ENCODE data around the gene BEGAIN. TPM values are rescaled to one million over a fixed set of nuclear protein-coding genes. Genes with fewer than 3 reads are reported as not detected.

BEGAIN gene
- total RNA-seq, 1 donor from 2014 or later: 7.0 TPM

DNA sequence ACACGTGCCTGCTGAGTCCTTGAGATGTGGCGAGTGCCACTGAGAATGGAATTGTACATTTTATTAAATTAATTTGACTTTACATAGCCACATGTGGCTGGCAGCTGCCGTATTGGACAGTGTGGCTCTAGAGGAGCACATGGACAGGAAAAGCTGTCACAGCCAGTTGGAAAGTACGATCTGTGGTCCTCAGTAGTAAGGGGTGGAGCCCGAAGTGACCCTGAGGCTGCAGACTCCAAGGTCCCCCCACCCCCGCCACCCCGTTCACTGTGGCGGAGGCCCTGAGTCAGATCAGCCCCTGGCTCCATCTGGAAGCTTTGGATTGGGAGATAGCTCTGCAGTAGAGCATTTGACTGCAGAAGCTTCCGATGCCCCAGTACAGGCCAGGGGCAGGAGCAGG lies 25.8 kb upstream of the BEGAIN start:
- peaks cover 2% of the 10 kb centered on the region for H3K9me3 Mint-ChIP-seq (ENCODE audit: unreplicated experiment)
- peaks cover 5% of the 10 kb centered on the region for H3K27me3 Mint-ChIP-seq (ENCODE audit: unreplicated experiment)
- H3K27ac Mint-ChIP-seq (ENCODE audit: unreplicated experiment): no peak overlapping the region
- H3K36me3 Mint-ChIP-seq (ENCODE audit: unreplicated experiment): no peaks in the 10 kb centered on the region
- DNase-seq: no peak
- peaks cover 15% of the 10 kb centered on the region for H3K4me1 Mint-ChIP-seq (ENCODE audit: low read depth, unreplicated experiment)
- TF ChIP-seq, protein P1, sequence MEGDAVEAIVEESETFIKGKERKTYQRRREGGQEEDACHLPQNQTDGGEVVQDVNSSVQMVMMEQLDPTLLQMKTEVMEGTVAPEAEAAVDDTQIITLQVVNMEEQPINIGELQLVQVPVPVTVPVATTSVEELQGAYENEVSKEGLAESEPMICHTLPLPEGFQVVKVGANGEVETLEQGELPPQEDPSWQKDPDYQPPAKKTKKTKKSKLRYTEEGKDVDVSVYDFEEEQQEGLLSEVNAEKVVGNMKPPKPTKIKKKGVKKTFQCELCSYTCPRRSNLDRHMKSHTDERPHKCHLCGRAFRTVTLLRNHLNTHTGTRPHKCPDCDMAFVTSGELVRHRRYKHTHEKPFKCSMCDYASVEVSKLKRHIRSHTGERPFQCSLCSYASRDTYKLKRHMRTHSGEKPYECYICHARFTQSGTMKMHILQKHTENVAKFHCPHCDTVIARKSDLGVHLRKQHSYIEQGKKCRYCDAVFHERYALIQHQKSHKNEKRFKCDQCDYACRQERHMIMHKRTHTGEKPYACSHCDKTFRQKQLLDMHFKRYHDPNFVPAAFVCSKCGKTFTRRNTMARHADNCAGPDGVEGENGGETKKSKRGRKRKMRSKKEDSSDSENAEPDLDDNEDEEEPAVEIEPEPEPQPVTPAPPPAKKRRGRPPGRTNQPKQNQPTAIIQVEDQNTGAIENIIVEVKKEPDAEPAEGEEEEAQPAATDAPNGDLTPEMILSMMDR (IDR thresholded peaks at IDR 0.05; ENCODE audit: partially characterized antibody, unreplicated experiment): no peak
- H3K4me3 Mint-ChIP-seq (ENCODE audit: unreplicated experiment): no peak overlapping the region

DNA sequence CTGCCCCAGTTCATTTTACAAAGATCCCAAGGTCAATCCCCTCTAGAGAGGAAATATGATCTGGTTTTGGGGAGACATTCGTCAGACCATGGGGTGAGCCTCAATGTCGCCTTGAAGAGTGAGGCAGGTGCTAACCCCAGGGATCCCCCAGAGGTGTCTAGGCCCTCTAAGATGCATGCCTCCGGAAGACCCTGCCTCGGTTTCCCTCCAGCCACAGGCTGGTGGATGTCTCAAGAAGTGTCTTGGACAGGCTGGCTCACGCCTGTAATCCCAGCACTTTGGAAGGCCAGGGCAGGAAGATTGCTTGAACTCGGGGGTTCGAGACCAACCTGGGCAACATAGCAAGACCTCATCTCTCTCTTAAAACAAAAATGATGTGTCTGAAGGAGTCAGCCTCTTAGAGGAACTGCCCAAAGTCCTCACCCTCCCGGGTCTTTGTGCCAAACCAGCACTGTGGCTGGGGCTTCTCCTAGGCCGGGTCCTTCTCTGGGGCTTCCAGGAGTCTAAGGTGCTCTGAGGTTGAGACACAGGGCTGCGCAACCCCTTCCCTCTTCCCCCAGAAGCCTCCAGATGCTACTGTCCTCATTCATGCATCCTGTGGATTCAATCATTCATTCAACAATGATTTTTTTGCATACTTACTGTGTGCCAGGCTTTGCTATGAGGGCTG lies 24.7 kb upstream of the BEGAIN start:
- H3K27me3 Mint-ChIP-seq (ENCODE audit: unreplicated experiment): peaks cover 5% of the 10 kb centered on the region
- no peak for DNase-seq
- H3K4me1 Mint-ChIP-seq (ENCODE audit: low read depth, unreplicated experiment): peaks cover 5% of the 10 kb centered on the region

DNA sequence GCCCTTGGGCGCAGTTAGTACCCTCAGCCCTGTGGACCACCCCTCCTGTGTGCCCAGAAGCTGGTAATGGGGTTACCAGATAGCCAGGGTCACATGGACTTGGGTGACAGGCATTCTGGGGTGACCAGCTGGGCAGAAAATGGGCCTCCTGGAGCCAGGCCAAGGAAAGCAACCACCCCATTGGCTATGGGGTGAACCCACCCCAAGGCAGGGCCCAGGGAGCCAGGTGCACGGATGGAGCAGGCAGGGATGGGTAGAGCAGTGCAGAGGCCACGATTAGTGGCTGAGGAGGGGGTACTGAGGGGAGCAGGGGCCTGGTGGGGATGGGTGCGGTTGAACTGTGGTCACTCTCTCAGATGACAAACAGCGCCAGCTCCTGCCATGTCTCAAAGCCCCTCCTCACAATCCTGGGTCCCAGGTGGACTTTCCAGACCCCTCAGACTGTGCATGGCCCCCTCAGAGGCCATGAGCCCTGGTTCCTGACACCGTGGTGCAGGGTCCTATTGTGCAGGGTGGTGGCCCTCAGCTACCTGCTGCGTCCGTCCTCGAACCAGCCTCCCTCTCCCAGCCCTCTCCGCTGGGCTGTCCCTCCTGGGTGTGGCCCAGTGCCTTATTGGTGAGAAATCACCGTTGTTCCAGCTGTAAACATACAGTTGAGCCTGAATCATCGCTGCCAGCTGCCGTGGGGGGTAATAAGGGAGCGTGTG lies 23.4 kb upstream of the BEGAIN start:
- Mint-ChIP-seq H3K4me1 (ENCODE audit: low read depth, unreplicated experiment) (no peaks in the 10 kb centered on the region), H3K27ac (ENCODE audit: unreplicated experiment) (no peak overlapping the region), H3K27me3 (ENCODE audit: unreplicated experiment) (peaks cover 5% of the 10 kb centered on the region), H3K36me3 (ENCODE audit: unreplicated experiment) (no peaks in the 10 kb centered on the region), H3K9me3 (ENCODE audit: unreplicated experiment) (peaks cover 2% of the 10 kb centered on the region), H3K4me3 (ENCODE audit: unreplicated experiment) (no peak overlapping the region)
- TF ChIP-seq, protein P1 (IDR thresholded peaks at IDR 0.05; ENCODE audit: partially characterized antibody, unreplicated experiment): no peak
- DNase-seq: no peak

More for the DNA sequence above, 24.7 kb upstream of the BEGAIN start:
- H3K9me3 Mint-ChIP-seq (ENCODE audit: unreplicated experiment): peaks cover 4% of the 10 kb centered on the region
- TF ChIP-seq, protein P1 (IDR thresholded peaks at IDR 0.05; ENCODE audit: partially characterized antibody, unreplicated experiment): no peak
- H3K27ac Mint-ChIP-seq (ENCODE audit: unreplicated experiment): no peak overlapping the region
- H3K4me3 Mint-ChIP-seq (ENCODE audit: unreplicated experiment): no peak overlapping the region
- no peaks in the 10 kb centered on the region for H3K36me3 Mint-ChIP-seq (ENCODE audit: unreplicated experiment)

DNA sequence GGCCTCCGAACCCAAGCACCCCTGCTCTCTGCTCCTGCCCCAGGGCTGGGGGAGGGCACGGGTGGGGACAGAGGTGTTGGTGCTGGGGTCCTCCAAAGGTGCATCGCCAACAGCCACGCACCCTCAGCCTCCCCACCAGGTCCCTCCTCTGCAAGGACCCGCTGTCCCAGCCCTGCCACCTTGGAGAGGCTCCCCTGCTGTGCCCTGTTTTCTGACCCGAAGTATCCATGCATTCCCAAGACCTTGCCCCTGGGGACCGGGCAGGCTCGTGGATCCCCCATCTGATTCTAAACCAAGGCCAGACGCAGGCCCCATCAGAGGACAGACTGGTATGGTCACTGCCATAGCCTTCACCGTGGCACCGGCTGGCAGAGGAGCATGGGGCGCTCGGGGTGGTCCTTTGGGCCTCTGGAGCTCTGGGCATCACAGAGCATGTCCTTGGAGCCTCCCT lies 22.7 kb upstream of the BEGAIN start:
- Mint-ChIP-seq H3K9me3 (ENCODE audit: unreplicated experiment) (peaks cover 2% of the 10 kb centered on the region), H3K36me3 (ENCODE audit: unreplicated experiment) (no peaks in the 10 kb centered on the region), H3K27me3 (ENCODE audit: unreplicated experiment) (peaks cover 5% of the 10 kb centered on the region), H3K4me1 (ENCODE audit: low read depth, unreplicated experiment) (no peaks in the 10 kb centered on the region), H3K4me3 (ENCODE audit: unreplicated experiment) (no peak overlapping the region), H3K27ac (ENCODE audit: unreplicated experiment) (no peak overlapping the region)
- TF ChIP-seq, protein P1 (IDR thresholded peaks at IDR 0.05; ENCODE audit: partially characterized antibody, unreplicated experiment): no peak
- DNase-seq: no peak

DNA sequence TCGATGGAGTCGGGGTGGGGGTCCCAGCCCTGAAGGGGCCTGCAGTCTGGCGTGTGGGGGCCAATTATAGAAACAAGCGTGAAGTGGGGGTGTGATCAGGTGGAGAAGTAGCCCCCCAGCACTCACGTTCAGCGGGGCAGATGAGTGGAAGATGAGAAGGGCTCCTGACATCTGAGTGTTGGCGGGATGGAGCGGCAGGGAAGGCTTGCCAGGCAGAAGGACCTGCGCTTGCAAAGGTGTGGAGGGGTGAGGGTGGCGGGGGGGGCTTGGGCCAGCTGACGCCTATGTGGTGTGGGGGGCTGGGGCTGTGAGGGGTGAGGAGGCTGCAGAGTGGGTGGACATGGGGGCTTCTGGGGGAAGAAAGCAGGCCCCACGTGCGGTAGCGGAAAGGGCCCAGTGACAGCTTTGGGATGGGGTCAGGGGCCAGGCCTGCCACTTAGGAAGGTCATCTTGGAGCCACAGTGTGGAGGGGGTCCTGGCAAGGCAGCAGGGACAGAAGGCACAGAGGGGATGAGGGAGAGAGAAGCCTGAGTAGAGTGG lies 22.2 kb upstream of the BEGAIN start:
- DNase-seq: no peak
- Mint-ChIP-seq H3K27me3 (ENCODE audit: unreplicated experiment) (peaks cover 5% of the 10 kb centered on the region), H3K4me1 (ENCODE audit: low read depth, unreplicated experiment) (no peaks in the 10 kb centered on the region), H3K36me3 (ENCODE audit: unreplicated experiment) (no peaks in the 10 kb centered on the region), H3K4me3 (ENCODE audit: unreplicated experiment) (no peak overlapping the region), H3K27ac (ENCODE audit: unreplicated experiment) (no peak overlapping the region), H3K9me3 (ENCODE audit: unreplicated experiment) (peaks cover 2% of the 10 kb centered on the region)
- TF ChIP-seq, protein P1 (IDR thresholded peaks at IDR 0.05; ENCODE audit: partially characterized antibody, unreplicated experiment): no peak
